Thoracic aorta (tissue), 2 donors: ENCODE data around the gene MPZL2. TPM values are rescaled to one million over a fixed set of nuclear protein-coding genes. Genes with fewer than 3 reads are reported as not detected.

Experiments
- ATAC-seq: fragments of 150-250 bp; one replicate; pipeline ENCODE4 v1.8.0; 2017; ENCODE audit warnings: low read depth; ENCODE audit not compliant: insufficient number of reproducible peaks, low FRiP score
- DNase-seq: peaks from one replicate; pipeline ENCODE4 v3.0.0-alpha.2; 2020; ENCODE audit warnings: low spot score
- H3K27ac ChIP-seq, 2 donors: fragments of 200-600 bp; sonication (generic); 1 replicate in 1 of 2; 2 replicates in 1 of 2; pipeline ENCODE4 v1.5.1; 2016; ENCODE audit warnings: mild to moderate bottlenecking in 2 of 2, moderate library complexity in 2 of 2
- H3K27me3 ChIP-seq: fragments of 200-600 bp; sonication (generic); replicated peaks from 2 replicates; pipeline ENCODE4 v1.6.0; 2016; ENCODE audit warnings: mild to moderate bottlenecking; ENCODE audit not compliant: insufficient read depth
- H3K36me3 ChIP-seq: fragments of 200-600 bp; sonication (generic); one replicate; pipeline ENCODE4 v1.5.1; 2016
- H3K4me1 ChIP-seq, 2 donors: fragments of 200-600 bp; sonication (generic); 1 replicate in 1 of 2; 2 replicates in 1 of 2; pipeline versions ENCODE4 v1.5.1 to v1.6.0; 2016; ENCODE audit warnings: low read depth in 2 of 2, mild to moderate bottlenecking in 1 of 2; ENCODE audit not compliant: control insufficient read depth in 1 of 2
- H3K4me3 ChIP-seq: fragments of 200-600 bp; sonication (generic); 2 replicates; pipeline ENCODE4 v1.5.1; 2016; ENCODE audit warnings: mild to moderate bottlenecking
- H3K9me3 ChIP-seq: fragments of 200-600 bp; sonication (generic); 2 replicates; pipeline ENCODE4 v1.5.1; 2016
- CTCF ChIP-seq: fragments of 200-600 bp; sonication (generic); IDR thresholded peaks from one replicate; pipeline ENCODE4 v1.5.1; 2019; ENCODE audit warnings: antibody characterized with exemption
- total RNA-seq, 2 donors: library from RNA; depleted of rRNA; stranded (reverse); fragments of >200 nt; gene quantifications; one replicate each; pipeline versions ENCODE4 v1.1.0 to v1.2.3, GENCODE V29; 2016

Gene MPZL2
- total RNA-seq, 2 donors from 2014 or later = 18.3 to 58.1 TPM

GRCh38 chr11:118275176-118275575 is 11.1 kb upstream of the MPZL2 start:
- no peaks in the 10 kb centered on the region for H3K36me3 ChIP-seq
- DNase-seq (no peak), ATAC-seq (peak; percentile 49)
- no peaks in the 10 kb centered on the region for H3K4me1 ChIP-seq
- no peak overlapping the region for H3K27ac ChIP-seq
- H3K4me3 ChIP-seq = no peak overlapping the region
- no peaks in the 10 kb centered on the region for H3K27me3 ChIP-seq
- H3K9me3 ChIP-seq = no peaks in the 10 kb centered on the region
- TF ChIP-seq CTCF = no peak

- no peak for ATAC-seq
- no peak for DNase-seq
- Histone ChIP-seq H3K9me3 (no peaks in the 10 kb centered on the region), H3K27ac (no peak overlapping the region), H3K4me3 (no peak overlapping the region), H3K36me3 (no peaks in the 10 kb centered on the region), H3K27me3 (no peaks in the 10 kb centered on the region), H3K4me1 (no peaks in the 10 kb centered on the region)
- TF ChIP-seq CTCF = no peak
Measured at GRCh38 chr11:118274186-118274585, 10.1 kb upstream of the MPZL2 start.

GRCh38 chr11:118272001-118272400 is 7.9 kb upstream of the MPZL2 start:
- ATAC-seq = no peak

GRCh38 chr11:118267486-118267885 is 3.4 kb upstream of the MPZL2 start:
- DNase-seq (no peak), ATAC-seq (no peak)
- H3K4me3 ChIP-seq = no peak overlapping the region
- no peaks in the 10 kb centered on the region for H3K36me3 ChIP-seq
- H3K27me3 ChIP-seq = no peaks in the 10 kb centered on the region
- H3K27ac ChIP-seq = no peak overlapping the region
- no peak for TF ChIP-seq CTCF
- H3K4me1 ChIP-seq = peaks cover 0 to 3% of the 10 kb centered on the region in 2 donors
- no peaks in the 10 kb centered on the region for H3K9me3 ChIP-seq

More at GRCh38 chr11:118272001-118272400, 7.9 kb upstream of the MPZL2 start:
- no peak for TF ChIP-seq CTCF
- no peak overlapping the region for H3K27ac ChIP-seq
- H3K36me3 ChIP-seq = no peaks in the 10 kb centered on the region
- H3K27me3 ChIP-seq = no peaks in the 10 kb centered on the region
- DNase-seq = no peak
- no peaks in the 10 kb centered on the region for H3K4me1 ChIP-seq
- no peak overlapping the region for H3K4me3 ChIP-seq
- no peaks in the 10 kb centered on the region for H3K9me3 ChIP-seq

GRCh38 chr11:118265954-118266353 is 1.9 kb upstream of the MPZL2 start:
- H3K9me3 ChIP-seq = no peaks in the 10 kb centered on the region
- no peak overlapping the region for H3K4me3 ChIP-seq
- no peaks in the 10 kb centered on the region for H3K36me3 ChIP-seq
- no peaks in the 10 kb centered on the region for H3K27me3 ChIP-seq
- no peak for DNase-seq
- TF ChIP-seq CTCF = no peak
- ATAC-seq = no peak
- H3K27ac ChIP-seq = no peak overlapping the region
- H3K4me1 ChIP-seq = peaks cover 0 to 3% of the 10 kb centered on the region in 2 donors
